H54 (cell line): Measurements from ENCODE around the gene FOLR3.
A peak's percentile ranks its signal among the peaks of the same experiment; 100 is the strongest.
"Not testable (repeated sequence)": the region's sequence is repeated elsewhere in the genome, so short reads cannot be mapped to it uniquely, and the experiment has no call there.

Source experiments
- DNase-seq: peaks from one replicate; pipeline ENCODE4 v3.0.0; 2011; ENCODE audit warnings: low spot score, mixed read lengths; ENCODE audit not compliant: insufficient read length
- FAIRE-seq: peaks from 3 replicates; lab custom pipeline; 2011; peaks lifted over from hg19 to GRCh38; lab: Jason Lieb, UNC
- POLR2A ChIP-seq: IDR thresholded peaks from 2 replicates; pipeline ENCODE4 v1.6.1; 2011; ENCODE audit warnings: low read depth, mild to moderate bottlenecking, low read length

The FOLR3 gene

DNA sequence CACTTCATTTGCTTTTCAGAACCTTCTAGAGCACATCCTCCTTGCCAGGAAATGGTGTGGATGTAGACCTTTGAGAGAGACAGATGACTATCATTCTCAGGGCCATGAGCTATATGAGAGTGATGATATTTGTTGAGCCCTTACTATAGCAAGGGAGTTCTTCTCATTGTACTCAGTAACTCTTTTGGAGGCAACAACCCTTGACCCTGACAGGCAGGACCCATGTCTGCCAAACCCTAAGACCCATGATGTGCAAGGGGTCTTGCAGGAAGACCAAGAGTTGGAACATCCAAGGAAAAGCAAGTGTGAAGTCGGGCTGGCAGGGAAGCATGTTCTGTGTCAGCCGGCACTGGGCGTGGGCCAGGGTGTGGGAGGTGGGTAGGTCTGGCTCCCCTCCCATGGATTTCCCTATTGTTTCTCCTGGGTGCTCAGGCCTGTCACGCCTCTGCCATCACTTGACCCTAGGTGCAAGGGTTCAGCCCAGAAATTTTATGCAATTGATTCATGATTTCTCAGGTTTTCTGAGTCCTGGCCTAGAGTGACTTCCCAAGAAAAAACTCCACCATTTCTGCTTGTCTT lies 1.2 kb downstream of the FOLR3 start:
- DNase-seq = no peak
- TF ChIP-seq POLR2A = no peak
- FAIRE-seq = no peak

DNA sequence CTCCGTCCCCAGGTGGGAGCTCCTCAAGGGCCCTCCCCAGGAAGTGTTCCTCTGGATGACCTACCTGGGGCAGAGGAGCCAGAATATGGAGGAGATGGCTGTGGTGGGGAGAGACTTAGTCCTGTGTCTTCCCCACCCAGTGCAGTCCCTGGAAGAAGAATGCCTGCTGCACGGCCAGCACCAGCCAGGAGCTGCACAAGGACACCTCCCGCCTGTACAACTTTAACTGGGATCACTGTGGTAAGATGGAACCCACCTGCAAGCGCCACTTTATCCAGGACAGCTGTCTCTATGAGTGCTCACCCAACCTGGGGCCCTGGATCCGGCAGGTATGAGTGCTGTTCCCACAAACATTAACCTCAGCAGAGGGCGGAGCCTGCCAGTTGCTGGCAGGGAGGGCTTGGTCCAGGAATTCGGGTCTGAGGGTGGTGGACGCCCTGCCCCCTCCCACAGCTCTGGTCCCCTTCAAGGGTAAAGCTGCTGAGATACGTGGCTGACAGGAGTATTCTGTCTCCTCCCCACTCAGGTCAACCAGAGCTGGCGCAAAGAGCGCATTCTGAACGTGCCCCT lies 3.4 kb downstream of the FOLR3 start:
- FAIRE-seq (no peak), DNase-seq (no peak)
- TF ChIP-seq POLR2A = no peak

DNA sequence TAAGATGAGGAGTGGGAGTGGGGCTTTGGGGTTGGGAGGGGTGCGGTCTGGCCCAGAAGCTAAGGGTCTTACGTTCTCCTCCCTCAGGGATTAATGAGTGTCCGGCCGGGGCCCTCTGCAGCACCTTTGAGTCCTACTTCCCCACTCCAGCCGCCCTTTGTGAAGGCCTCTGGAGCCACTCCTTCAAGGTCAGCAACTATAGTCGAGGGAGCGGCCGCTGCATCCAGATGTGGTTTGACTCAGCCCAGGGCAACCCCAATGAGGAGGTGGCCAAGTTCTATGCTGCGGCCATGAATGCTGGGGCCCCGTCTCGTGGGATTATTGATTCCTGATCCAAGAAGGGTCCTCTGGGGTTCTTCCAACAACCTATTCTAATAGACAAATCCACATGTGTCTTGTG lies 4.0 kb downstream of the FOLR3 start:
- DNase-seq = no peak
- FAIRE-seq = no peak
- TF ChIP-seq POLR2A = no peak

DNA sequence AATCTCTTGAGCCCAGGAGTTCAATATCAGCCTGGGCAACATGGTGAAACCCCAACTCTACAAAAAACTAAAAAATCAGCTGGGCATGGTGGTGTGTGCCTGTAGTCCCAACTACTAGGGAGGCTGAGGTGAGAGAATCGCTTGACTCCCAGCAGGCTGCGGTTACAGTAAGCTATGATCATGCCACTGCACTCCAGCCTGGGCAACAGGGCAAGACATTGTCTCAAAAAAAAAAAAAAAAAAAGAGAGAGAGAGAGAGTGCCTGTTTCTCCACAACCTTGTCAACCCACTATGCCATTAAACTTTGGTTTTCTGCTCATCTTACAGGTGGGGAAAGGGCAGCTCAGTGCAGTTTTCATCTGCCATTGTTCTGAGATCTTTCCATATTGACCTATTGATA lies 5.1 kb downstream of the FOLR3 start:
- no peak for DNase-seq
- no peak for FAIRE-seq
- no peak for TF ChIP-seq POLR2A

DNA sequence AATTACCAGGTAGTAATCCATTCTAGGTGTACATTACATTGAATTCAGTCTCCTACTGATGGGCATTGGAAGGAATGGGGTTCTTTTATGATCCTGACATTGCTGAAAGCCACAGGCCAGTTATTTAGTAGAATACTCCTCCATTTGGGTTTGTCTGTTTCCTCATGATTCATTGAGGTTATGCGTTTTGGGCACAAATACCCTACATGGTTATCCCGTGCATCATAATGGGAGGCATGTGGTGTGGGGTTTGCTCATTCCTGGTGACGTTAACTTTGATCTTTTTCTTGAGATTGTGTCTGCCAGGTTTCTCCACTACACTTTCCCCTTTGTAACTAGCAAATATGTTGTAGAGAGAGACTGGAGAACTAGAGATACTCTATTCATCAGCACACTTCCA lies 5.5 kb downstream of the FOLR3 start:
- FAIRE-seq (peak; percentile 41), DNase-seq (peak; percentile 49)
- no peak for TF ChIP-seq POLR2A

DNA sequence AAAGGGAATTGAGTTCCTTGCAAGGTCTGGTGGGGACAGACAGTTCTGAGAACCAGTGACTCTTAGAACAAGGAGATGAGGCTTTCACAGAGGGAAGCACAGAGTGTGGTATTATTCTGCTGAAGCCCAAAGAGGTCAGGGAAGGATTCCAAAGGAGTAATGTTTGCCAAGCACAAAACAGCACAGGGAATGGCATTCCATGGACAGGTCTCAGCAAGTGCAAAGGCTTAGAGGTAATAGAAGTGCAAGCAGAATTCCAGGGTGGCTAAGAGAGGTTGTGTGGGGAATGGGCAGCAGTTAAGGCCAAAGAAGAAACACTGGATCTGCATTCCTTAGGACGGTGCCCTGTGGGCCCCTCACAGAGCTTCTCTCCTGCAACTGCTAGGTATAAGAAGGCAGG lies 6.6 kb downstream of the FOLR3 start:
- FAIRE-seq, DNase-seq: not testable (repeated sequence)

DNA sequence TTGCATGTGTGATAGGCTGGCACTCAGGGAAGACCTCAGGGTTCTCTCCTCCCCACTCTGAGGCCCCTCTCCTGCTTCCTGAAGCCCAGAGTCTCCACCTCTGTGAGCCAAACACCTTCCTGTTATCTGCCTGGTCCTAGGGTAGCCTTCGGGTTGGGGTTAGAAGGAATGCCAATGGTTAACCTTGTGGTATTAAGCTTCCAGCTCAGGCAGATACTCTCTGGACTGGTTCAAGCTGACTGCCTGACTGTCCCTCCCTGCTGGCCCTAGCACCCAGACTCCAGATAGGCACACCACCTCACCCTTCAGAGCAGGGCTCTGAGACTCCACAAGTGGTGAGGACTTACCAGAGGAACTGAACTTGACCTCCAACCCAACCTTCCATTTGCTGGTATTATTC lies 7.0 kb downstream of the FOLR3 start:
- not testable (repeated sequence) for FAIRE-seq, DNase-seq

DNA sequence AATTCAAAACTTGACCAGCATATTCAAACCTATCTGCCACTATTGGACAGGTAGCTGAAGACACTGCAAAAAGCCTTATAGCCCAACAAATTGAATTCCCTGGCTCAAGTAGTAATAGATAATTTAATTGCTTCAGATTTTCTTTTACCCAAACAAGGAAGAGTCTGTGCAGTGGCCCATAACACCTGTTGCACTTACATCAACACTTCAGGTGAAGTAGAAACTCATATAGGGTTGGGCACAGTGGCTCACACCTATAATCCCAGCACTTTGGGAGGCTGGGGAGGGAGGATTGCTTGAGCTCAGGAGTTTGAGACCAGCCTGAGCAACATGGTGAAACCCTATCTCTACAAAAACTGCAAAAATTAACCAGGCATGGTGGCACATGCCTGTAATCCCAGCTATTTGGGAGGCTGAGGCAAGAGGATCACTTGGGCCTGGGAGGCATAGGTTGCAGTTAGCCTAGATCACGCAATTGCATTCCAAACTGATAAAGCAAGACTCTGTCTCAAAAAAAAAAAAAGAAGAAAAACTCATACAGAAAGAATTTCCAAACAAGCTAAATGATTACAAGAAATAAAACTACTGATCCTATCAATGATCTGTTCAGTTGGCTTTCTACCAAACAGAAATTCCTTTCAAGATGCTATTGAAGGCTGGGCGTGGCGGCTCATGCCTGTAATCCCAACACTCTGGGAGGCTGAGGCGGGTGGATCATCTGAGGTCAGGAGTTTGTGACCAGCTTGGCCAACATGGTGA lies 9.5 kb downstream of the FOLR3 start:
- DNase-seq (no peak), FAIRE-seq (no peak)
- TF ChIP-seq POLR2A = no peak

DNA sequence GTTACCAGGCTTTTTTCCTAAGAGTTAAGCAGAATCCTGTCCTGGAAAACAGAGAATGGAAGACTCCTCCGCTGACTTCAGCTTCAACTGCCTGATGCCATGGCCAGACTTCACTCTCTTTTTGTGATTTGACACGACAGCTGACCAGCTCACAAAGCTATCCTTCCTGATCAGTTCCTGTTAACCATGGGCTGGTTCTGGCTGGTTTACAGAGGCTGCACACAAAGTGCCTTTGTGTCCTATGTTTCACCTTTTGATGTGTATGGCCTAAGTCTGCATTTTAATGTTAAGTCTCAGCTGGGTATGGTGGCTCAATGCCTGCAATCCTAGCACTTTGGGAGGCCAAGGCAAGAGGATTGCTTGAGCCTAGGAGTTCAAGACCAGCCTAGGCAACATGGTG lies 11.1 kb downstream of the FOLR3 start:
- DNase-seq (no peak), FAIRE-seq (no peak)
- TF ChIP-seq POLR2A = no peak

DNA sequence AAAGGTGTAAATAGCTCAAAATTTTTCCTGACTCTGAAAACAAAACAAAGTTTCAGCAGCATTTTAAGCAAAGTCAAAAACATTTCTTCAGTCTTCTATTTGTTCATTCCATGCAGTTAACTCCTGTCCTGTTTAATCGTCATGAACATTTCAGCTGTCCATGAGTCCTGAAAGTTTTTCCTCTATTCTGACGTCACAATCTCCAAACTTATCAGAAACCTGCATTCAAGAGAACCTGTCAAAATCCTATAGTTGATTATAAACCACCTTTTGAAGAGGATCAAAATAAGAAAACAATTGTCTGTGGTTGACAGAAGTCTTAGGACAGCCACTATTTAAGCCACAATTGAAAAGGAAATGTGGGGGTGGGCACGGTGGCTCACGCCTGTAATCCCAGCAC lies 15.4 kb downstream of the FOLR3 start:
- FAIRE-seq (no peak), DNase-seq (no peak)
- TF ChIP-seq POLR2A = no peak

DNA sequence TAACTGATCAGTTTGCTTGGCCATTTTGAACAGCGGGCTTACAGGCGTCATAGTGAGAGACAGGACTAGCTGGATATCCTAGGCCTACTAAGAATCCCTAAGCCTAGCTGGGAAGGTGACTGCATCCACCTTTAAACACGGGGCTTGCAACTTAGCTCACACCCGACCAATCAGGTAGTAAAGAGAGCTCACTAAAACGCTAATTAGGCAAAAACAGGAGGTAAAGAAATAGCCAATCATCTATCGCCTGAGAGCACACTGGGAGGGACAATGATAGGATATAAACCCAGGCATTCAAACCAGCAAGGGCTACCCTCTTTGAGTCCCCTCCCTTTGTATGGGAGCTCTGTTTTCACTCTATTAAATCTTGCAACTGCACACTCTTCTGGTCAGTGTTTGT lies 18.3 kb downstream of the FOLR3 start:
- not testable (repeated sequence) for FAIRE-seq, DNase-seq

DNA sequence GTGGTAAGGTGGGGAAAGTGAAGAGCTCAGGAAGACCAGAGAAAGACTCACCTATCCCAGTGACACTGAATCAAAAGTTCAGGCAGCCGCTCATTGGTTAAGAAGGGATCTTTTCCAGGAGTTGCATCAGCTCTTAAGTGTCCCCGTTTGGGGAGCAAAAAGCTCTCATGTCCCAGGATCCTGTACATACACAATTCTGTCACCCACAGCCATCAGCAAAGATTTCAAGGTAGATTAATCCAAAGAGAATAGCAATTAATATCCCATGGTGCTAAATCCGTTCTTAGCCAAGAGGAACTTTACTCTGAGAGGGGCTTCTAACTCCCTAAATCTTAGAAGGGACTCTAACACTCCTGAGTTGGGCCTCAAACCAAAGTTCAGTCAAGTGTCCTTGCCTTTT lies 19.3 kb downstream of the FOLR3 start:
- DNase-seq = no peak
- no peak for TF ChIP-seq POLR2A
- no peak for FAIRE-seq

DNA sequence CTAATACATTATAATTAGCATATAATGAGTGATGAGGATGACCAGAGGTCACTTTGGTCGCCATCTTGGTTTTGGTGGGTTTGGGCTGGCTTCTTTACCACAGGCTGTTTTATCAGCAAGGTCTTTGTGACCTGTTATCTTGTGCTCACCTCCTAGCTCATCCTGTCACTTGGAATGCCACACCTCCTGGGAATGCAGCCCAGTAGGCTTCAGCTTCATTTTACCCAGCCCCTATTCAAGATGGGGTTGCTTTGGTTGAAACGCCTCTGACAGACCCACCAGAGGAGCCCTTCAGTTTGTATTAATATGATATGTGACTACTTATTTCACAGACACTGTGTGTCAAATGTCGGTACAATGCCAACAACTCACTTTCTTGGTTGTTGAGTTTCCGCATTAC lies 20.2 kb downstream of the FOLR3 start:
- FAIRE-seq (no peak), DNase-seq (no peak)
- no peak for TF ChIP-seq POLR2A

DNA sequence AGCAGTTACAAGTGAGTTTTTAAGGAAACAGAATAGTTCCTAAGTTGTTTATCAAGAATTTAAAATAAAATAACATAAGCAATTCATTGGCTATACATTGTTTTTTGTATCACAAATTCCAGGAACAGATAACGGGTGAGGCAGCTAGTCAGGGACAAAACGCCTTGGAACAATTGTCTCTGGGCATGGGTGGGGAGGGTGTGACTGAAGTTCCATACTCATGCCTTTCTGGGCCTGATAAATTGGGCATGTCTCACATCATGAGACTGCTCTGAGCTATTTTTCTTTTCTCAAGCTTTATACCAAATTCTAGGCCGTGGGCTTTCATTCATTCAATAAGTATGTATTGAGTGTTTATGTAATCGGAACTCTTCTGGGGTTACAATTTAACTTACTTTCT lies 21.6 kb downstream of the FOLR3 start:
- no peak for FAIRE-seq
- no peak for TF ChIP-seq POLR2A

DNA sequence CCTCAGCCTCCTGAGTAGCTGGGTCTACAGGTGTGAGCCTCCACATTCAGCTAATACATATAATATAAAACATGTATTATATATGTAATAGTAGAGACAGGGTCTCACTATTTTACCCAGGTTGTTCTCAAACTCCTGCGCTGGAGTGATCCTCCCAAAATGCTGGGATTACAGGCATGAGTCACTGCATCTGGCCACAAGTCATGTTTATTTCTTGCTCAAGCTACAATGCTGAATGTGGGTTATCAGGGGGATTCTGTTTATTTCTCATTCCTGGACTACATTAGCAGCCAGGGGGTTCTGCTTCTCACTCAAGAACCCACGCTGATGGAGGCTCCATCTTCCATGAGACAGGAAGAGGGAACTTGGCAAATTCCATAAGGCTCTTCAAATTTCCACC lies 24.8 kb downstream of the FOLR3 start:
- FAIRE-seq (no peak), DNase-seq (no peak)
- TF ChIP-seq POLR2A = no peak

More for the DNA sequence above, 21.6 kb downstream of the FOLR3 start:
- no peak for DNase-seq
